NCI-H510A treated with DMSO at 0.1 percent for 48 hours (cell line): ENCODE results near the gene SYCP2.
A peak's percentile ranks its signal among the peaks of the same experiment; 100 is the strongest.

Experiments
- DNase-seq: peaks from one replicate; lab custom pipeline; 2025; lab: John Stamatoyannopoulos, UW

Gene SYCP2

DNA sequence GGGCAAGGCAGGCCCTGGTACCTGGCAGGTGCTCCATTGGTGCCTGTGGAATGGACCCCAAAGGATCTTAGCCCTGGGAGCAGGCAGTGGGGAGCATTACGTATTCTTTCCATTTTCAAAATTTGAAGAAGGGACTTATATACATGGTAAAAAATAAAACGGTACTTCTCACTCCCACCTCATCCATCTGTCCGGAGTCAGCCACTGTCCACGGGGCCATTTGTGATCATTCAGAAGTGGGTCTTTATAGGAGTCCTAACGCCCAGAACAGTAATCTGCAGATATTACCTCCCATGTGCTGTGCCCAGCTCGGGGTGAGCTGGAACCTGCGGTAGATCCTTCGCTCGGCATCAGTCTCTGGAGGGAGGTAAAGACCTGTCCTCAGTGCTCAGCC lies 110.4 kb downstream of the SYCP2 start:
- no peak for DNase-seq

DNA sequence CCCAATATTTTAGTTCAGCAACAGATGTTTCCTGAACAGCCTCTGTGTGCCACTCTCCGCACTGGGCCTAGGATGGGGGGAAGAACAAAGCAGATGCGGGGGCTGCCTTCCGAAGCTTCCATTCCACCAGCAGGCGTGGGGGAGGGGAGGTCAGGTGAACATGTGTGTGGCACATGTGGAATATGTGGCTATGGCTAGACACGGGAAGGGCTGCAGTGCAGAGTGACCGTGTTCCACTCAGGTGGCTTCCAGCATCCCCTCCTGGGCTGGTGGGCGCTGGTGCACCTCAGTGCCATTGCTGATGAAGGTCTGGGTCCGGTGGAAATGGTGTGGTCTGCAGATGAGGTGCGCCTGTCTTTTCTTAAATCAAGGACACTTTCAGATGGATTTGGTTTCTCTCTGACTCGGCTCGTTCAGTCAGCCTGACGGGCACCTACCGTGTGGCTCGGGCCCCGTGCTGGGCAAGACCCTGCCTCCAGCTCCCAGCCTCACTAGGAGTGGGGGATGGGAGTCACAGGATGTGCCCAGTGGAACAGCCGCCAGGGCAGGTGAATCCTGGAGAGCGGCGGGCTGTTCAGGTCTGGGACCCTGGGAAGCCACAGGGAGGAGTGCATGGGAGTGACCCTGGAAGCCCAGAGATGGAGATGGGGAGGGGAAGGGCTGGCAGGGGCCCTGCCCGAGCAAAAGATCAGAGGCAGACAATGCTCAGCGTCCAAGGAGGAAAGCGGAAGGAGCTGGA lies 111.0 kb downstream of the SYCP2 start:
- DNase-seq = no peak

DNA sequence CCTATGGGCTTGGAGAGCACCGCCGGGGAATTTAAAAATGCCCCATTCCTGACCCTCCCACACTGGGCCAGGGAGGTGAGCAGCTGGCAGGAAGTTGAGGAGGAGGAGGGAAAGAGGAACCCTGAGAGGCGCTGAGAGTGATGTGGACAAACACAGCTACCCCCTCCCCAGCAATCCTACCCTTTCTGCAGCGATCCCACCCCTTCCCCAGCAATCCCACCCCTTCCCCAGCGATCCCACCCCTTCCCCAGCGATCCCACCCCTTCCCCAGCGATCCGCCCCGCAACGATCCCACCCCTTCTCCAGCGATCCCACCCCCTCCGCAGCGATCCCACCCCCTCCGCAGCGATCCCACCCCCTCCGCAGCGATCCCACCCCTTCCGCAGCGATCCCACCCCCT lies 111.6 kb downstream of the SYCP2 start:
- DNase-seq = no peak

DNA sequence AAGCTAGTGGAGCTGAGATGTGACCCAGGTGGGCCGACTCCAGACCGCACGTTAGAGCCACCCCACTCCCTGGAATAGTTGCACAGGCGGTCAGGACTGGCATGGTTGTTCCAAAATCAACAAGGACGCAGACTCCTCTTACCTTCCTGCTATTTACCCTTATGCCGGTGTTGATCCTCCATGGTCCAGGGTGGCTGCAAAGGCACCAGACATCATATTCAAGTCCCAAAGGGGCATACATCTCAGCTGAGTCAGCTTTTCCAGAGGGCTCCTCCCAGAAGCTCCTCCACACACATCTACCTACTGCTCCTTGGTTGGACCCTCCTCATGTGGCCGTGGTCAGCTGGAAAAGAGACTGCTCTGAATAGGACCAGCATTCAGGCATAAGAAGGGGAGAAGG lies 112.2 kb downstream of the SYCP2 start:
- no peak for DNase-seq

DNA sequence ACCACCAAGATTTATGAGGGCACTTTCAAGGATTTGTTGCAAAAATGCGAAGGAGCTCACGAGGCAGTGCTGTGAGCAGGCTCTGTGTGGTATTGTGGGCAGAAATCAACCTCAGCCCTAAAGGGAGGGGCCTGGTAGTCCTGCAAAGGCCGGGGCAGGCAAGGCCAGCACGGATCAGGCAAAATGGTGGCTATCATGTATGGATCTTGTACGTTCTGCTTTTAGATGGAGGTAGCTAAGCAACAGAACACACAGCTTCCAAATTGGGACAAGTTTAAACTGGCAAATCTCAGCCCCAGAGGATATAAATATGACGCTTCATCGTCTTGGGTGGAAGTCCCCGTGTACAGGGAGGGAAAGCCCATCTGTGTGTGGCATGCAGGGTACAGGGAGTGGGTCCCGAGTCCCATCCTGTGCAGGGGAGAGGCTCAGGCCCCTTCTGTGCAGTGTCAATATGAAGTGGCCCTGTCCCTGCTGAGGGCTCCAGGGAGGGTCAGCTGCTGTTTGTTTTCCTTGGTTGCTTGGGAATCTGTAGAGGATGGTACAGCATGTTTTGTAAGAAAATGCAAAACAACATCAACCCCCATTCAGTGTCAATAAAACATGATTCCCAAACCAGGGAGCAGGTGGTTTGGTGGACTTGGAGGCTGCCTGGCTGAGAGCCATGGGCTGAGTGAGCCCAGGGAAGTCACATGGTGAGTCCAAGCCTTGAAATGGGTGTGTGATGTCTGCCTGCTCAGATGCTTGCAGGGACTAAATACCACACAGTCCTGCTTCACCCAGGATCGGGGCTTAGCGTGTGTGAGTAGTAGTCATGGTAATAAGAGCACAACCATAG lies 113.0 kb downstream of the SYCP2 start:
- DNase-seq = peak; percentile 80

DNA sequence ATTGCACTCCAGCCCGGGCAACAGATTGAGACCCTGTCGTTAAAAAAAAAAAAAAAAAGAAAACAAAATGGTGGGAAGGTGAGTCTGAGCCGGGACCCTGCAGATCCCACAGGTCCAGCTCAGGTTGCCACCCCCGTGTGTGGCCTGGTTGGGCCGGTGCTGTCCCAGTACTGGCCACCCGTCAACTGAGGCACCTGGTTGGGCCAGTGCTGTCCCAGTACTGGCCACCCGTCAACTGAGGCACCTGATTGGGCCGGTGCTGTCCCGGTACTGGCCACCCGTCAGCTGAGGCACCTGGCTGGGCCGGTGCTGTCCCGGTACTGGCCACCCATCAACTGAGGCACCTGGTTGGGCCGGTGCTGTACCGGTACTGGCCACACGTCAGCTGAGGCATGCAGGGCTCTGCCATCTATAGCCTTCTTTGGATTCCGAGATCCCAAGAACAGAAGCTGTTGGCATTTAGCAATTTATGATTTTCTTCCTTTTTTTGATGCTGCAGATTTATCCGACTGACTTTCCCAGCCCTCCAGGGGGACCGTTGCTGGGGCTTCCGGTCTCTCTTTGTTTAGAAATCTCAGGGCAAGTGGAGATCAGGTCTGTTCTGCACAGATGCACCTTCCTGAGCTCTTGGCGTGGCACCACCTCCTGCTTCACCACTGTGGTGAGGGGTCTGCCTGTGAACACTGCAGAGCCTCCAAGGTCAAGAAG lies 113.8 kb downstream of the SYCP2 start:
- no peak for DNase-seq

DNA sequence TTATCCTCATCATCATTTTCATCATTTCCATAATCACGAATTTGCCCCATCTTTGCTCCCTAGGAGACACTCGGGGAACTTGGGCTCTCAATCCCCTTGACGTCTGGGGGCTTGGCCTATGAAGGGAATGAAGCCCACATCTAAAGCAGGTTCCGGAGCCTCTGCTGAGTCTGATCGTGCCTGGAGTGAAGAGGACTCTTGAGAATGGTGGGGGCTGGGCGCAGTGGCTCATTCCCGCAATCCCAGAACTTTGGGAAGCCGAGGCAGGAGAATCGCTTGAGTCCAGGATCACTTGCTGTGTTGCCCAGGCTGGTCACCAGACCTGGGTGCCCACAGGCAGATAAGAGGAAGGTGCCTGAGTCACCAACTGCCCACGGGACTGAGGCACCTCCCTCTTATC lies 114.5 kb downstream of the SYCP2 start:
- no peak for DNase-seq

DNA sequence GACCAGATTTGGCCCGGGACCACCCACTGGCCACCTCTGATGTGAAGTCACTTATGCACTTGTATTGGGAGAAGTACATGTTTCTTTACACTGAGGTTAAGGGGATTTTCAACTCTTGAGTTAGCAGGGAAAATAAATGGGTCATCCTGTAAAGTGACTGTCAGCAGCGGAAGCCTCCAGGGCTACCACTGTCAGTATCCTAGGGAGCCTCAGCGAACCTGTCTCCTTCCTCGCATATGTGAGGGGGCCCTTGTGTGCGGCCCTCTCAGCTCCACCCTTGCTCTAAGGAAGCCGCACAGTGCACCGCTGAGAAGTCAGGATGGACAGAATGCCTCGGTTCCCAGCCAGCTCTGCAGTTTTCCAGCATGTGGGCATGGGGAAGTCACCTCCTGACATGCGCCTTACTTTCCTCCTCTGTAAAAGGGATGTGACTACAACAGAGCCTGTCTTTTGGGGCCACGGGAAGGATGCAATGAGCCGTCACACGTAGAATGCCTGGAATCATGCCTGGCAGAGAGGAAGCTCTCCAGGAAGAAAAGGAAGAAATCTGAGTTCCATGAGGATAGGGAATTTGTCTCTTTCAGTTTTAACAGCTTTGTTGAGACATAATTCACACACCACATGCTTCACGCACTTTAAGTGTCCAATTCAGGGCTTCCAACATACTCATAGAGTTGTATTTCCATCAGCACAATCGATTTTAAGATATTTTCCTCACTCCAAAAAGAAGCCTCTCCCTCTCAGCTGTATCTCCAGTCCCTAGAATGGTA lies 115.4 kb downstream of the SYCP2 start:
- DNase-seq = no peak

DNA sequence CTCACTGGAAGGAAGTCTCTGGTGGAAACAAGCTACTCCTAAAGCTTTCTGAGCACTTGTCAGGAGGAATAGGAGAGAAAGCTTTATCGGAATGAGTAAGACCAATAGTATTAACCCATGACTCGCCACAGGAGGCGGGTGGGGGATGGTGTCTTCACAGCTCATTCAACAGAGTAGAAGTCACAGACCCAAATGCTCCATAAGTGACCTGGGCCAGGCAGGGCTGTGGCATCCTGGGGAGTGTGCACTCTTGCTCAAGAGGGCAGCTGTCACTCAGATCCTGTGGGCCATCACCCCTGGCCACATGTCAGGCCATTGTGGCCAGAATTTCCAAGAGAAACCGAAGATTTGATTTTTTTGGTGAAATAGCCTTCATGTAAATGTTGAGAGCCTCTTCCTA lies 116.0 kb downstream of the SYCP2 start:
- DNase-seq = no peak

DNA sequence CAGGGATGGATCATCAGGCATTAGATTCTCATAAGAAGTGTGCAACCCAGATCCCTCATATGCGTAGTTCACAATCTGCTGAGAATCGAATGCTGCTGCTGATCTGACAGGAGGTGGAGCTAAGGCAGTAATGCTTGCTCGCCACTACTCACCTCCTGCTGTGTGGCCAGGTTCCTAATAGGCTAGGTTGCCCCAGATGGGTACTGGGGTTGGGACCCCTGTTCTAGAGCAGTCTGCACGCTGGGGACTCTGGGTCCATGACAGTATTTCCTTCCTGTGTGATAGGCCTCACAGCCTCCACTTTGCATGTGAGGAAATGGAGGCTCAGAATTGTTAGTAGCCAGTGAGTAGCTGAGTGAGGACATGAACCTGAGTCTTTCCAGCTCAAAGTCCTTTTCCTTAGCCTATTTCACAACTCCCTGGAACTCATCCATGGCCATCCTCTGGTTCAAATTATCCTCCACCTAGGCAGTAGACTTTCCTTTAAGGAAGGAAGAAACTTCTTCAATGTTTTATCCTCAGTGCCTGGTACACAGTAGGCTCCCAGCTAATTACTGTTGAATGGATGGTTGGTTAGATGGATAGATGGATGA lies 117.2 kb downstream of the SYCP2 start:
- no peak for DNase-seq

DNA sequence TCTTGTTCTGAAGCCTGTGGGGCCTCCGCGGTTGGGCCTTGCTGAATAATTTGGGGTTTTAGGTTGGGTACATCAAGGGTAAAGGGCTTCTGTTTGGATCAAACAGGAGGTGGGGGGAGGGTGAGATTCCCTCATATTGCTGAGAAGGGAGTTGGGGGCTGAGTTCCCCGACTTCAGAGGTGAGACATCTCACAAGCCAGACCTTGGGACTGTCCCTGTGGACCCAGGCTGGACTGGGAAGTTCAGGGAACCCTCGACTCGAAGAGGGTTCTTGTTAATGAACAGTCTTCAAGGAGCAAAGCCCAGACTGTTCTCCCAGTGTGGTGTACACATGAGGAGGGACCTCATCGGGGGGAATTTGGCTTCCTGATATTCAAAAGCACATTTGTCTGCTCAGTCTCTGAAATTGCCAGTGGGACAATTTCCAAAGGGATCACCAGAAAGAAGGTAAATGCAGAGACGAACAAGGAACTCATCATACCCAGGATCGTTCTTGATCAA lies 118.5 kb downstream of the SYCP2 start:
- DNase-seq = no peak

DNA sequence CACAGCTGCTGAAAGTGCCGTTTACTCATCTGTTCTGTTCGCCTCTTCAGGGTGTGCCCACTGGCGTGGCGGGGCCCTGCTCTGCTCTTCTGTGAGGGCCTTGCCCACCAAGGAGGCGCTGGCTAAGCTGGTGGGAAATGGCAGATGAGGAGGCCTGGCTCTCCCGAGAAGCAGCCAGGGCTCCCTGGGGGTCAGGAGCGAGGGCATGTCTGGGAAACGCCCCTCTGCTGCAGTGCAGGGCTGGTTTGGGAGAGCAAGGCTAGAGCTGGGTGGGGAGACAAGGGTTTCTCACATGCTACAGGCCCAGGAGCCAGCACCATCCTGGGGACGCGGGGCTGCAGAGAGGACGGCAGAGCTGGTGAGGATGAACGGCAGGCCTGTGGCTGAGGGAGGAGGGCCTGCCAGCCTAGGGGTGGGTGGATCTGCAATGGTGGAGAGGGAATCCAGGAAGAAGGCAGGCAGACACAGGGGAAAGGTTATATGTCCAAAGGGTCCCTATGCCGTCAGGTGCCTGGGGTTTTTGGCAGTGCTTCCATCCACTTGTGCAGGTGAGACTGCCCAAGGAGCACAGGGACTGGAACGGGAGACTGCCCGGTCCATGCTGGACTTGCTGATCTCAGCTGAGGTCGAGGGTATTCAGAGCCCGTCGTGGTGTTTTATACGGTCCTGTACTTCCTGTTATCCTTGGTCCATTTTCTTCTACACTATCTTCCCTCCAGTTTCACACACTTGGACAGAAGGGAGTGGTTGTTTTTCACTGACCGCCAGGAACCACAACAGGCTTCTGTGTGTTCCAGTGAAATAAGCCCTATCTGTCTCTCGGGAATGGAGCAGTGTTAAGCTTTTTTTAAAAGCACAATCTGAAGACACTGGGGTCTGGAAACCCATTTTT lies 119.2 kb downstream of the SYCP2 start:
- DNase-seq = no peak
